K562 (cell line): Measurements from ENCODE around the gene TRAPPC12. TPM values are rescaled to one million over a fixed set of nuclear protein-coding genes. Genes with fewer than 3 reads are reported as not detected.

ENCODE experiments used
- CREB5 ChIP-seq: fragments of 250-450 bp; sonication (Bioruptor Pico); IDR thresholded peaks from 2 replicates; pipeline ENCODE4 v1.5.0; 2020; ENCODE audit warnings: mild to moderate bottlenecking
- CSDE1 ChIP-seq, 2 experiments: fragments of 450-650 bp; IDR thresholded peaks; 2 replicates each; pipeline ENCODE4 v1.6.1; 2016; ENCODE audit warnings: mild to moderate bottlenecking in 1 of 2
- CUX1 ChIP-seq: fragments of 200-800 bp; sonication (Bioruptor generic); IDR thresholded peaks from 2 replicates; pipeline ENCODE4 v1.6.1; 2016; ENCODE audit warnings: missing genetic modification characterization, missing compliant biosample characterization
- EP300 ChIP-seq: IDR thresholded peaks from 2 replicates; pipeline ENCODE4 v1.6.1; 2012; ENCODE audit warnings: low read length, improper control_type of control experiment
- HOXB6 ChIP-seq: fragments of 250-450 bp; sonication (Bioruptor Pico); IDR thresholded peaks from 2 replicates; pipeline ENCODE4 v1.5.1; 2022; ENCODE audit warnings: mild to moderate bottlenecking, borderline replicate concordance
- KLF13 ChIP-seq: fragments of 450-650 bp; IDR thresholded peaks from 2 replicates; pipeline ENCODE4 v1.6.1; 2016; ENCODE audit warnings: missing genetic modification characterization, low read depth, mild to moderate bottlenecking, missing compliant biosample characterization, moderate library complexity, borderline replicate concordance
- LEF1 ChIP-seq: fragments of 450-650 bp; IDR thresholded peaks from 2 replicates; pipeline ENCODE4 v1.6.1; 2016; ENCODE audit warnings: mild to moderate bottlenecking
- MEIS2 ChIP-seq: fragments of 450-650 bp; IDR thresholded peaks from 2 replicates; pipeline ENCODE4 v1.6.1; 2014; ENCODE audit warnings: mild to moderate bottlenecking; ENCODE audit not compliant: partially characterized antibody
- NR2C2 ChIP-seq, 2 experiments: fragments of 200-800 bp in 1 of 2; sonication (Bioruptor generic) in 1 of 2; sonication (generic) in 1 of 2; formaldehyde crosslinking in 1 of 2; IDR thresholded peaks; 2 replicates each; pipeline versions ENCODE4 v1.6.1 to v1.8.0; 2016 to 2022; ENCODE audit warnings: mild to moderate bottlenecking in 1 of 2, missing compliant biosample characterization in 1 of 2, missing genetic modification characterization in 1 of 2, missing genetic modification reagents in 1 of 2
- NRF1 ChIP-seq, 2 experiments: fragments of 450-650 bp; IDR thresholded peaks in 1 of 2; conservative IDR thresholded peaks in 1 of 2; 2 replicates each; pipeline ENCODE4 v1.6.1; 2014; ENCODE audit warnings: mild to moderate bottlenecking in 2 of 2
- POLR2AphosphoS5 ChIP-seq: IDR thresholded peaks from 2 replicates; pipeline ENCODE4 v1.6.1; 2011; ENCODE audit warnings: mild to moderate bottlenecking, low read depth, low read length, moderate library complexity; ENCODE audit not compliant: control insufficient read depth, insufficient read depth
- SOX6 ChIP-seq: fragments of 450-650 bp; IDR thresholded peaks from 2 replicates; pipeline ENCODE4 v1.6.1; 2014; ENCODE audit warnings: mild to moderate bottlenecking
- TEAD2 ChIP-seq: fragments of 450-650 bp; IDR thresholded peaks from 2 replicates; pipeline ENCODE4 v1.6.1; 2016; ENCODE audit warnings: missing genetic modification characterization, control low read depth, missing compliant biosample characterization
- ZFP36 ChIP-seq: fragments of 150-350 bp; IDR thresholded peaks from 2 replicates; pipeline ENCODE4 v1.6.1; 2018; ENCODE audit warnings: low read length, low read depth; ENCODE audit not compliant: partially characterized antibody
- ZNF224 ChIP-seq: sonication (generic); formaldehyde crosslinking; IDR thresholded peaks from 2 replicates; pipeline ENCODE4 v1.8.0; 2022; ENCODE audit warnings: mild to moderate bottlenecking, missing genetic modification reagents
- ZNF316 ChIP-seq: fragments of 450-650 bp; IDR thresholded peaks from 2 replicates; pipeline ENCODE4 v1.6.1; 2016
- ZNF431 ChIP-seq: sonication (generic); formaldehyde crosslinking; IDR thresholded peaks from 2 replicates; pipeline ENCODE4 v1.8.0; 2022; ENCODE audit warnings: mild to moderate bottlenecking, missing genetic modification reagents
- ZNF511 ChIP-seq: sonication (generic); formaldehyde crosslinking; IDR thresholded peaks from 2 replicates; pipeline ENCODE4 v1.8.0; 2022; ENCODE audit warnings: mild to moderate bottlenecking, missing genetic modification reagents
- ZNF644 ChIP-seq: fragments of 200-800 bp; sonication (Bioruptor generic); IDR thresholded peaks from 2 replicates; pipeline ENCODE4 v1.6.1; 2016; ENCODE audit warnings: low read depth, missing genetic modification characterization, missing compliant biosample characterization
- ZZZ3 ChIP-seq: fragments of 450-650 bp; IDR thresholded peaks from 2 replicates; pipeline ENCODE4 v1.6.1; 2016; ENCODE audit warnings: antibody characterized with exemption, mild to moderate bottlenecking, moderate library complexity
- polyA plus RNA-seq, 8 experiments: library from polyadenylated mRNA; depleted of rRNA in 4 of 8; stranded (reverse) in 5 of 8; unstranded in 3 of 8; fragments of >200 nt; fragmentation: Nextera tagmentation in 2 of 8; fragmentation: Illumina TruSeq in 1 of 8; extraction: Ambion mirVana in 2 of 8; extraction: Trizol in 1 of 8; gene quantifications; 2 replicates each; pipeline versions ENCODE4 v1.2.1 to v1.2.3, GENCODE V29; 2011 to 2014; ENCODE audit warnings: inconsistent platforms in 1 of 8, missing spikeins in 1 of 8
- total RNA-seq, 7 experiments: library from RNA; depleted of rRNA in 6 of 7; stranded (reverse); fragments of >200 nt in 6 of 7; fragmentation: Illumina TruSeq in 2 of 7; extraction: Trizol in 2 of 7; gene quantifications; 2 replicates each; pipeline versions ENCODE4 v1.2.1 to v1.2.3, GENCODE V29; 2011 to 2021; ENCODE audit warnings: low replicate concordance in 1 of 7

TRAPPC12 gene
- total and polyA plus RNA-seq, 9 of the 15 experiments (the other 6 are each of a cell fraction or from before 2014, with no cell fraction given): 8.0 to 75.2 (median 39.1) TPM

GRCh38 chr2:3518496-3519254 is 139.2 kb downstream of the TRAPPC12 start (continued):
- no peak for TF ChIP-seq CREB5
- no peak for TF ChIP-seq ZNF431
- 0 out of 2 replicates have a peak, but pooled peaks have one; percentile 41 for TF ChIP-seq ZNF316
- no peak for TF ChIP-seq ZZZ3
- TF ChIP-seq CUX1 (CRISPR knock-in tag): no peak
- TF ChIP-seq EP300: 0 out of 2 replicates have a peak, but pooled peaks have one; percentile 3
- no peak for TF ChIP-seq ZNF644
- no peak for TF ChIP-seq ZFP36
- no peak for TF ChIP-seq NR2C2 (CRISPR knock-in tag; IDR thresholded peaks at IDR 0.05)
- peak; percentile 82 for TF ChIP-seq NR2C2 (tag; IDR thresholded peaks at IDR 0.05)
- no peak for TF ChIP-seq ZNF511 (CRISPR knock-in tag)
- no peak for TF ChIP-seq TEAD2
- peak; percentile 100 for TF ChIP-seq NRF1 (conservative IDR thresholded peaks at IDR 0.05 in 1 of 2, IDR thresholded peaks at IDR 0.05 in 1 of 2)
- TF ChIP-seq POLR2AphosphoS5: peak; percentile 69; the same call in 1 of the 2 replicates
- no peak for TF ChIP-seq CSDE1 (IDR thresholded peaks at IDR 0.05)
- no peak for TF ChIP-seq KLF13 (tag)
- TF ChIP-seq MEIS2: peak; percentile 100
- no peak for TF ChIP-seq HOXB6 (CRISPR knock-in tag)
- TF ChIP-seq ZNF224 (CRISPR knock-in tag): no peak
- no peak for TF ChIP-seq LEF1
- no peak for TF ChIP-seq SOX6
